Endothelial cell (in vitro differentiated cells): Measurements from ENCODE around the gene ZNF621. TPM values are rescaled to one million over a fixed set of nuclear protein-coding genes. Genes with fewer than 3 reads are reported as not detected.

Source experiments
- total RNA-seq: library from RNA; stranded (reverse); fragmentation: NEBNext Ultra II Directional; extraction: Animal tissue kit (Norgen Biotek cat#: 25700); gene quantifications from one replicate; pipeline ENCODE4 v1.2.1, GENCODE V29; 2021; ENCODE audit not compliant: unreplicated experiment

Gene ZNF621
- total RNA-seq, 1 donor from 2014 or later = 25.7 TPM

Other genes with a start within 250 kb of the ZNF621 start
- gene EIF1B, start 215.3 kb upstream of the ZNF621 start, total RNA-seq = 68.8 TPM
- gene ENTPD3, start 137.8 kb upstream of the ZNF621 start, total RNA-seq = not detected
- gene RPL14, start 67.6 kb upstream of the ZNF621 start, total RNA-seq = 2,049 TPM
- gene ZNF619, start 47.8 kb upstream of the ZNF621 start, total RNA-seq = 8.0 TPM
- 8.3 TPM for gene ZNF620, start 18.9 kb upstream of the ZNF621 start, total RNA-seq